Measurements from ENCODE around the gene GRIFIN. TPM values are rescaled to one million over a fixed set of nuclear protein-coding genes. Genes with fewer than 3 reads are reported as not detected.

The GRIFIN gene
- total and polyA plus RNA-seq, 9 of the 15 experiments (the other 6 are each of a cell fraction or from before 2014, with no cell fraction given): not detected

DNA sequence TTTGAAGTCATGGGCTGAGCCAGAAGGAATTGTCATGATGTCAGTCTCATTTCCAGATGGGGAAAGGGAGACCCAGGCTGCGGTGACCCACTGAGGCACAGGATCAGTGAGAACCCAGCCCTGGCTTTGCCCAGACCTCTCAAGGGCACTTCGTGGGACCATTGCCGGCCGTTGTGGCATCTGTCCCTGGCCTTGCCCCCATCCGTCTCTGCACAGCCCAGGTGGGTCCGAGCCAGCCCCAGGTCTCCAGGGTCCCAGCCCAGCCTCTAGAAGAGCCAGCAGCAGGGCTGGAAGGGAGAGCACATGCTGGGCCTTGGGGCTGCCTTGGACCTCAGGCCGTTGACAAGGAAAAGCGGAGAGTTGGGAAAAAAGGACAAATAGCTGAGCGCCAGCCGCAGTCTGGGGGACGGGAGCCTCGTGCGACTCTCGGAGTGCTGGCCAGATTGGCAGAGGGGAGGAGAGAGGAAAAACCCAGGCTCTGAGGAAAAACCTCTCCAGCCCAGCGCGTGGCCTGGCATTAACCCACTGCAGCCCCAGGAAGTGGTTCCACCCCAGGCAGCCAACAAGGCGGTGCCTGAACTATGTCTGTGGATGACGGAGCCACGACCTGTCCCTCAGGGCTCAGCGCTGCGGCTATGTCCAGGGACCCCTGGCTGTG is 30.2 kb downstream of the GRIFIN start:
- peaks cover 0 to 10% of the 10 kb centered on the region in 2 experiments; a peak in 2 of 5 replicates for H3K27me3 ChIP-seq (ENCODE audit: control insufficient read depth in 2 of 2, insufficient read depth in 2 of 2, low read length in 2 of 2)
- 79% methylated on average over 15 of the region's 21 CpGs for WGBS (ENCODE audit: insufficient coverage, low coverage, missing lambda C conversion rate)
- no peak overlapping the region for H3K27ac ChIP-seq (ENCODE audit: extremely low read depth, low read depth, low read length)
- CTCF ChIA-PET (ENCODE audit: low intra/inter-chr PET ratio): no interaction called here
- in situ Hi-C loops (cut with MboI): no loop called here
- no peaks in the 10 kb centered on the region for H3K9me3 ChIP-seq (replicated peaks; ENCODE audit: control insufficient read depth, insufficient read depth, low read depth, low read length)
- intact Hi-C loops (cut with micrococcal nuclease): no loop called here
- peak overlapping the region in 1 of 2 experiments; percentile 45; a peak in 1 of 4 replicates for H3K9ac ChIP-seq (ENCODE audit: insufficient read depth in 1 of 2, low read depth in 2 of 2, low read length in 2 of 2)
- no peaks in the 10 kb centered on the region for H3K36me3 ChIP-seq (ENCODE audit: control insufficient read depth, insufficient read depth, low read length)
- H3K4me3 ChIP-seq: no peak overlapping the region
- H2AFZ ChIP-seq (ENCODE audit: low read depth, low read length): no peak overlapping the region
- no peaks in the 10 kb centered on the region for H4K20me1 ChIP-seq (replicated peaks; ENCODE audit: control insufficient read depth, insufficient read depth, low read length)
- BruUV-seq (replicated peaks): no TSS peak
- ATAC-seq (no peak), FAIRE-seq (no peak), DNase-seq (ENCODE audit: extremely low read depth in 1 of 4, low spot score in 3 of 4) (no peak)
- POLR2A ChIA-PET: interaction anchor here (0.6 kb wide), 1 partner anchor 636 kb away, joined by 3 read pairs; no protein-coding TSS in a partner anchor
- H3K4me1 ChIP-seq (replicated peaks in 1 of 2; ENCODE audit: control insufficient read depth in 2 of 2, insufficient read depth in 2 of 2, low read length in 2 of 2): peaks cover 0 to 20% of the 10 kb centered on the region in 2 experiments; a peak in 2 of 5 replicates
- H3K9me1 ChIP-seq (ENCODE audit: control insufficient read depth, insufficient read depth, low read length): no peaks in the 10 kb centered on the region
- TF ChIP-seq SIN3B (IDR thresholded peaks at IDR 0.05; ENCODE audit: low read depth): no peak
- TF ChIP-seq SAFB2 (IDR thresholded peaks at IDR 0.05; ENCODE audit: borderline replicate concordance, low read depth, low read length, severe bottlenecking): no peak
- TF ChIP-seq ARHGAP35 (IDR thresholded peaks at IDR 0.05; ENCODE audit: partially characterized antibody): no peak
- no peak overlapping the region for H3K4me2 ChIP-seq (ENCODE audit: insufficient read depth, low read length)
- no peaks in the 10 kb centered on the region for H3K79me2 ChIP-seq (ENCODE audit: control insufficient read depth, insufficient read depth, low read length)

DNA sequence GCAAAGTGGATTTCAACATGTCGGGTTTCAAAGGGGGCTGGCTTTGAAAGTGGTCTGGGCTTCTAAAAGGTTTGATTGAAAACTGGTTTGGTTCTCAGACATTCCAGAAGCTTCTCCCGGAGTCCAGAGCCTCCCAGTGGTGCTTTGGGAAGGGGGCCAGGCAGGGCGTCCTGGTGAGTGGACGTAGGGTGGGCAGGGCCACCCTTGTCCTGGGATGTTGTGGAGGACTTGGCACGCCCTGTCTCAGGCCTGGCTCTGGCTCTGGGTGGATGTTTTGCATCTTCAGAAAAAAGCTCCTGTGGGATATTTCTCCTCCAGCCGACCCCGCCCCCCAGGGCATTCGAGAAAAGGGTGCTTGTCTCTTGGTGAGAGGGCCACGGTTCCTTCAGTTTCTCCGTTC is 31.2 kb downstream of the GRIFIN start:
- intact Hi-C loops (cut with micrococcal nuclease): no loop called here
- FAIRE-seq: no peak
- ATAC-seq: no peak
- no peaks in the 10 kb centered on the region for H4K20me1 ChIP-seq (replicated peaks; ENCODE audit: control insufficient read depth, insufficient read depth, low read length)
- TF ChIP-seq NELFE (IDR thresholded peaks at IDR 0.05; ENCODE audit: insufficient read depth, insufficient read length): no peak
- TF ChIP-seq PTRF (tag; IDR thresholded peaks at IDR 0.05): no peak
- TF ChIP-seq, protein P1, sequence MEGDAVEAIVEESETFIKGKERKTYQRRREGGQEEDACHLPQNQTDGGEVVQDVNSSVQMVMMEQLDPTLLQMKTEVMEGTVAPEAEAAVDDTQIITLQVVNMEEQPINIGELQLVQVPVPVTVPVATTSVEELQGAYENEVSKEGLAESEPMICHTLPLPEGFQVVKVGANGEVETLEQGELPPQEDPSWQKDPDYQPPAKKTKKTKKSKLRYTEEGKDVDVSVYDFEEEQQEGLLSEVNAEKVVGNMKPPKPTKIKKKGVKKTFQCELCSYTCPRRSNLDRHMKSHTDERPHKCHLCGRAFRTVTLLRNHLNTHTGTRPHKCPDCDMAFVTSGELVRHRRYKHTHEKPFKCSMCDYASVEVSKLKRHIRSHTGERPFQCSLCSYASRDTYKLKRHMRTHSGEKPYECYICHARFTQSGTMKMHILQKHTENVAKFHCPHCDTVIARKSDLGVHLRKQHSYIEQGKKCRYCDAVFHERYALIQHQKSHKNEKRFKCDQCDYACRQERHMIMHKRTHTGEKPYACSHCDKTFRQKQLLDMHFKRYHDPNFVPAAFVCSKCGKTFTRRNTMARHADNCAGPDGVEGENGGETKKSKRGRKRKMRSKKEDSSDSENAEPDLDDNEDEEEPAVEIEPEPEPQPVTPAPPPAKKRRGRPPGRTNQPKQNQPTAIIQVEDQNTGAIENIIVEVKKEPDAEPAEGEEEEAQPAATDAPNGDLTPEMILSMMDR (IDR thresholded peaks at IDR 0.05 in 2 of 3, conservative IDR thresholded peaks at IDR 0.05 in 1 of 3; ENCODE audit: insufficient read depth in 2 of 3, low read depth in 1 of 3, low read length in 3 of 3): peak in 1 of 3 experiments; percentile 8; a peak in 1 of 6 replicates
- no peak overlapping the region for H3K9ac ChIP-seq (ENCODE audit: insufficient read depth in 1 of 2, low read depth in 2 of 2, low read length in 2 of 2)
- H3K4me3 ChIP-seq: no peak overlapping the region
- no peaks in the 10 kb centered on the region for H3K9me3 ChIP-seq (replicated peaks; ENCODE audit: control insufficient read depth, insufficient read depth, low read depth, low read length)
- peak in 1 of 4 experiments; percentile 8 for DNase-seq (ENCODE audit: extremely low read depth in 1 of 4, low spot score in 3 of 4)
- H3K4me2 ChIP-seq (ENCODE audit: insufficient read depth, low read length): no peak overlapping the region
- no peaks in the 10 kb centered on the region for H3K79me2 ChIP-seq (ENCODE audit: control insufficient read depth, insufficient read depth, low read length)
- no peaks in the 10 kb centered on the region for H3K36me3 ChIP-seq (ENCODE audit: control insufficient read depth, insufficient read depth, low read length)
- no peak overlapping the region for H3K27ac ChIP-seq (ENCODE audit: extremely low read depth, low read depth, low read length)
- H3K4me1 ChIP-seq (replicated peaks in 1 of 2; ENCODE audit: control insufficient read depth in 2 of 2, insufficient read depth in 2 of 2, low read length in 2 of 2): peaks cover 0 to 22% of the 10 kb centered on the region in 2 experiments; a peak in 3 of 5 replicates
- ChIA-PET POLR2A (interaction anchor here (0.6 kb wide), 1 partner anchor 45 kb away, joined by 3 read pairs; no protein-coding TSS in a partner anchor), CTCF (ENCODE audit: low intra/inter-chr PET ratio) (interaction anchor here (0.6 kb wide), 1 partner anchor 124 kb away, joined by 3 read pairs; no protein-coding TSS in a partner anchor)
- in situ Hi-C loops (cut with MboI): no loop called here
- no TSS peak for BruUV-seq (replicated peaks)
- WGBS (ENCODE audit: insufficient coverage, low coverage, missing lambda C conversion rate): 62% methylated on average over 7 of the region's 10 CpGs
- H2AFZ ChIP-seq (ENCODE audit: low read depth, low read length): no peak overlapping the region
- peaks cover 0 to 5% of the 10 kb centered on the region in 2 experiments; a peak in 1 of 5 replicates for H3K27me3 ChIP-seq (ENCODE audit: control insufficient read depth in 2 of 2, insufficient read depth in 2 of 2, low read length in 2 of 2)
- H3K9me1 ChIP-seq (ENCODE audit: control insufficient read depth, insufficient read depth, low read length): peaks cover 5% of the 10 kb centered on the region
